SIG-M5 treated with dmso at 0.1 percent for 504 hours (cell line): ENCODE measurements around the gene FER.

Experiments used
- DNase-seq: peaks from one replicate; lab custom pipeline; 2025; ENCODE audit not compliant: unreplicated experiment; lab: John Stamatoyannopoulos, UW

The FER gene

DNA sequence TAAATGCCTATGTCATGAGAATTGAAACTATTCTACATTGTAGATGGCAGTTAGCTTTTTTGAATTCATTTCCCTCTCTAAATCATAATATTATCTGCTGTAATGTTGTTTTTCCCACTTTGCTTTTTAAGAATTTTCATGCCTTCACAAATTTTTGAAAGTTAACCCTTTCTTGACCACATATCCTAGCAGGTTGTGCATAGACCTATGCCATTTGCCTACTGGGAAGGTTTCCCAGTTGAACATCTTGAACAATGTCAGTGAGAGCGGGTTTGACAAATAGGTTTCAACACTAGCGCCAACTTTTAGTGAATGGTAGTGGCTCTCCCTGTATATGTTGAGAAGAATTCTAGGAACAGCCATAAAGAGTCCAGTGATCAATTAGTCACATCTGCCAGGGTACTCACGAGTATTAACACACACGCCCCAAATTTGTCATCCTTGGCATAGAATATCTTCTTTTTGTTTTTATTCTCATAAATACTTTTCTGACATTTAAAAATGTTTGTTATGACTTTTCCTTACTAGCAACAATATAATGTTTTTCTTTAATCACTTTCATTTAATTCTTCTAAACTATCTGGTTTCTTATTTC, 354.5 kb downstream of the FER start:
- DNase-seq = no peak

DNA sequence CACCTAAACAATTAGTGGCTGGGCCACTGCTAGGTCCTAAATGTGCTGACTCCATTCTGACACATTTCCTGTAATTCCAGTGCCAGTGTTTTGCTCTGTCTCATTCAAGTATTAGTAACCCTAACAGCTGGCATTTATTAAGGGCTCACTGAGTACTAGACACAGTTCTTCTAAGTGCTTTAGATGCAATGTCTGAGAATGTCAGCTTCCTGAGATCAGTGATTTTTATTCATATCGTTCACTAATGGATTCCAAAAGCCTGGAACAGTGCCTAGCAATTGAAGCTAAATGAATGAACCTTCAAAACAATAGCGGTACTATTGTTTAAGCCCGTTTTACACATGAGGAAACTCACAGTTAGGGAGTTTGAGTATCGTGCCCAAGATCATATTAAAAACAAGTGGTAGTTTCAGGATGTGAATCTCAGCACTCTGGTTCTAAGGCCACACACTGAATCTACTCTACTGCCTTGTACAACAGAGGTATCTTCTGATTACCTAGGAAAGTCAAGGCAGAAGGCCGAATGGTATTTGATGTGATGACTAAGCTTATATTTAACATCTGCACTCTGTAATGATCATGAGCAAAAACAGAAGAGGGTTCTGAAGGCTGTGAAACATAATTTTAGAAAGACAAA, 358.1 kb downstream of the FER start:
- DNase-seq = no peak

DNA sequence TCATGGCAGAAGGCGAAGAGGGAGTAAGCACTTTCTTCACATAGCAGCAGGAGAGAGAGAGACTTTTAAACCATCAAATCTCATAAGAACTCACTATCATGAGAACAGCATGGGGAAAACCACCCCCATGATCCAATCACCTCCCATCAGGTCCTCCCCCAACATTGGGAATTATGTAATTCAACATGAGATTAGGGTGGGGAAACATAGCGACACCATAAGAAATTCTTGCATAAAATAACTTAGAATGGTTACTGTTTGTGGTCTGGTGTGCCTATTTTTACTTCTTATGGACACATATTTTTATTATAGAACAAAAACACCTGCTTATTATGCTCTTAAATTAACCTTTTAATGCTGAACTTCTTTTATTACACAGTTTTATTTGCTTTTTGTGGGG, 364.0 kb downstream of the FER start:
- no peak for DNase-seq

DNA sequence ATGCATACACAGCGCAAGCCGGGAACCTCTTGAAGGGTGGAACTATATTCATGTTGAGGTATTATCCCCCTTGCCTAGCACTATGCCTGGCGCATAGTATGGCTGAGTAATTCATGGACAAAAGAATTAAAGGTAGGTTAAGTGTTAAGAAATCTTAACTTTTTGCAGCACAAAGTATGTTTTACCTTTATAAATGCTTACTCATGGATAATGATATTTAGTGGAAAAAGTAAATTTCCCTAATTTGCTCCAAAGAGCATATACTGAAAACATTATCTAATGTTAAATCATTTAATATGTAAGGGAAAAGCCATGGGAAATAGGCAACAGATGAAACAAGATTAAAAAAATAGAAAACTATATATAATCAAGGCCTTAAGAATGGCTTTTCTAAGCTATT, 365.9 kb downstream of the FER start:
- no peak for DNase-seq

- DNase-seq = no peak
Observed at GRCh38 chr5:109121225-109121624, 373.5 kb downstream of the FER start.

DNA sequence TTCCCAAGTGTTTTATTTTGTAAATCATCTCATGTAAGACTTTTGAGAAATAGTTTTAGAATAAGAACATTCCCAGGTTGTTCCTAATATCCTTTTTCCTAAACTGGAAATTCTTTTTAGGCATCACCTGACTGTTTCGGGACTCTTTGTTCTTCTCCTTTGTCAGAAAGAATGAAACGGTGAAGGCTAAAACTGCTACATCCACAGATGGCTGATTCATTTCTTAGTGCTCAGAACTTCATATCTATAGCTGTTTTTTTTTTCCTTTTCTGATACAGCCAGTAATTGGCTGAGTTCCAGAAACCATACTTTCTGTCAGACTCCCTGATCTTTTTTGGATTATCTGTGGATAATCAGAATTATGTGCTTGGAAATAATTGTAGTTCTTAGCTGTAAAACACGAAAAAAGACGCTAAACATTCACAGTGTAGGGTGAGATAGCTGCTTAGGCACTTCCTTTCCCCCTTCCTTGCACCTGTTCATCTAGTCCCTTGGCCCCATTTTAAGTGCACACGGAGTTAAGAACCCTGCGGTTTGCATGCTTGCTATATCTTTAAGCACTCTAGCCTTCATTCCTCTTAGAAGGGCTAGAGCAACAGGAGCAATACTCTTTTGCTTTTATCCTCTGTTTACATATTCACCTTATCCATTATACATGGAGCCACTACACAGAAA, 378.2 kb downstream of the FER start:
- no peak for DNase-seq

GRCh38 chr5:109126481-109126880, 378.8 kb downstream of the FER start:
- no peak for DNase-seq

- no peak for DNase-seq
Observed at GRCh38 chr5:109136906-109137305, 389.2 kb downstream of the FER start.

GRCh38 chr5:109141222-109142200, 393.8 kb downstream of the FER start:
- no peak for DNase-seq

DNA sequence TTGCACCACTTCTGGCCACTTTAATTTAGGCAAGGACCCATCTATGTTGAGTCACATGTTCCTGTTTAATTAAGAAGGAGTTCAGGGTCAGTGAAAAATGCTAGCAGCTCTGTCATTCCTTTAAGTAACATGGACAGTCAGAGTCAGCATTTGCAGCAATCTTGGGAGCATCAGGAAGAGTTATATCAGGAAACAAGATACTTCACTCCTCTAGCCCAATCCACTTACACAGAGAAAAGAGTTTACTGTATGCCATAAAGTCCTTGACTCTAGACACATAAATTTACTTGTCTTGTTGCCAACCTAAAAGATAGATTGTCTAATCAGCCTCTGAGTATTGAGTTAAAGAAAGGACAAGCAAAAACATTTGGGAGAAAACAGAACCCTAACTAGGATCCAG, 395.3 kb downstream of the FER start:
- DNase-seq = no peak

GRCh38 chr5:109145139-109145538, 397.4 kb downstream of the FER start:
- DNase-seq = no peak

GRCh38 chr5:109146591-109146990, 398.9 kb downstream of the FER start:
- DNase-seq = no peak

DNA sequence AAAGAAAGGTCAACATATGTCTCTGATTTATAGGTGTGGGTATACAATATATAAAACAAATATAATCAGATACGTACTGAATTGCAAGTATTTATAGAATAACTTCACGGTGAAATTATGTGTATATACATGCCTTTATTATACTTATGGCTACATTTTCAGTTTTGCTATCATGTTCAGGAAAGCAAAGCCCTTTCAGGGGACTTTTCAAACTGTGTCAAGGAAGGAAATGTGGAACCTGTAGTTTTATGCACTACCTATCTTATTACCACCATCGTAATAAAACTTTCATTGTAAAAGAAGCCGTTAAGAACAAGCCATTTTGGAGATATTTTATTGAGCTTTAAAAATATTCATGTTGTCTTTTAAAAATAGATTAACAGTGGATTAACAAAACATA, 404.9 kb downstream of the FER start:
- DNase-seq = no peak

DNA sequence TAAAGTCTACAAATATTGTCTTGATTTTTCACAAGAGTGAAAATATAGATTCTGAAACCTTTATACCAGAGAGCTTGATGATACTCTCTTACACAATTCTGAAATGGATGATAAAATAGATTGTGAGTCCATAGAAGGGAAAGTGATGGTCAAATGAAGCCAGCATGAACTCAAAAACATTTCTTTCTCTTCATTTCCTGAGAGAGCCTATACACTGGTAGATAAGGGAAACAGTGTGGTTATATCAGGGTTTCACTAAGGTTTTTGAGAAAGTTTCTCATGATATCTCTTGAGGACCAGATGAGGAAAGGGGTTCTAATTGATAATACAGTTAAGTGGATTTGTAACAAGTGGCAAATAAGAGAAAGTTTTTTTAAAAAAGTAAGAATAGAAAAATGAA, 407.9 kb downstream of the FER start:
- DNase-seq = no peak

- DNase-seq = no peak
Observed at GRCh38 chr5:109156885-109157284, 409.2 kb downstream of the FER start.

DNA sequence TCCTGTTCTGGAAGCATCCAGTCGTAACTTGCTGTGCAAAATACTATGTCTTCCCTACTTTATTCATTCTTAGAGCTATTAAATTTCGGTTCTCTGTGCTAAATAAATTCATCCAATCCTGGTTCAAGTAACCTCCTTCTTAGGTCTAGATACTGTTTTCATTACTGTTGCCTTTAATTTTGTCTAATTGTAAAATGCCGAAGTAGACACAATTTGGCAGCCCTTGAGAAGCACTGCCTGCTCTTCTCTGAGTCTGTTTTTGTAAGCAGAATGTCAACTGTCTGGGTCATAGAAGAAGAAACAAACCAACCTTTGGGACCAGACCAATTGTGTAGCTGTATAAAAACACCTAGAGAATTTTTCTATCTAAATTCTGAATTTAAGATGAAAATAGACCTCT, 412.8 kb downstream of the FER start:
- no peak for DNase-seq

GRCh38 chr5:109161914-109162683, 414.4 kb downstream of the FER start:
- no peak for DNase-seq

DNA sequence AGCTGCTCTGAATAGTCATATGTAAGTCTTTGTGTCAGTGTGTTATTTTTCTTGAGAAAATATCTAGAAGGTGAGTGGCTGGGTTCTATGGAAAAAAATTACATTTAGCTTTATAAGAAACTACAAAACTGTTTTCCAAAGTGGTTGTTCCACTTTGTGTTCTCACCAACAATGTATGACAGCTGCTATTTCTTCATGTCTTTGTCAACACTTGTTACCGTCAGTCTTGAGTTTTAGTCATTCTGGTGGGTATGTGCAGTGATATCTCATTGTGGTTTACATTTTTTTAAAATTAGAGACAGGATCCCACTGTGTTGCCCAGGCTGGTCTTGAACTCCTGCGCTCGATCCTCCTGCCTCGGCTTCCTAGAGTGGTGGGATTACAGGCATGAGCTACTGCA, 415.6 kb downstream of the FER start:
- no peak for DNase-seq

DNA sequence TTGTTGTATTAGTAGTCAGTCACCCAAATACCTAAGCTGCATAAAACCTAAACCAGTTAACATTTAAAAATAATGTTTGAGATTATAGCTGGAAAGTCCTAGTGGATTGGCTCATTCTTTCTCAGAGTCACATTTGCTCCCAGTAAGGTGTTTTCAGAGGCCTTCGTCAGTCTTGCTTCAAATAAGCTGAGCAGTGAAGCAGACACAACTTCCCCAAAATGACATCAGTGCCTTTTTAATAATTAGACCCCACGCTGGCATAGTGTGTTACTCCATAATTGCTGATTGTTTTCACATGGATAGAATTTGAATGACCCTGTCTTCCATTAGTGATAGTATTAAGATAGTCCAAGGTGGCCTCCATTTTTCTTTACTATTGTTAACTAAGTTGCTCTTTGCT, 416.3 kb downstream of the FER start:
- DNase-seq = no peak

- no peak for DNase-seq
Observed at GRCh38 chr5:109167586-109167985, 419.9 kb downstream of the FER start.

DNA sequence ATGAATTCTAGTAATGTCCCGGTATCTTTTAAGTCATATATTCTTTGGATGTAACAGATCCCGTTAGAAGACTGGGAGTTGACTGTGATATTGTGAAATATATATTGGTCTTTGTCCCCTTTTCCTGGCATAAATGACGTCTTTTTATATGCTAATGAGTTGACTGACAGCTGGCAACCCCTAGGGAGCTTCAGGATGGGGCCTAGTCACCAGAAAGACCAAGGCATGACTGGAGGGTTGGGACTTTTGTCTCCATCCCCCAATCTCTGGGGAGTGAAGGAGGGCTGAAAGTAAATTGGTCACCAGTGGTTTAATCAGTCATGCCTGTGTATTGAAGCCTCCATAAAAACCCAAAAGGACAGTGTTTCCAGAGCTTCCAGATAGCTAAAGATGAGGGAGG, 420.5 kb downstream of the FER start:
- no peak for DNase-seq
